ENCODE data around the gene NAT8L.

Gene NAT8L

DNA sequence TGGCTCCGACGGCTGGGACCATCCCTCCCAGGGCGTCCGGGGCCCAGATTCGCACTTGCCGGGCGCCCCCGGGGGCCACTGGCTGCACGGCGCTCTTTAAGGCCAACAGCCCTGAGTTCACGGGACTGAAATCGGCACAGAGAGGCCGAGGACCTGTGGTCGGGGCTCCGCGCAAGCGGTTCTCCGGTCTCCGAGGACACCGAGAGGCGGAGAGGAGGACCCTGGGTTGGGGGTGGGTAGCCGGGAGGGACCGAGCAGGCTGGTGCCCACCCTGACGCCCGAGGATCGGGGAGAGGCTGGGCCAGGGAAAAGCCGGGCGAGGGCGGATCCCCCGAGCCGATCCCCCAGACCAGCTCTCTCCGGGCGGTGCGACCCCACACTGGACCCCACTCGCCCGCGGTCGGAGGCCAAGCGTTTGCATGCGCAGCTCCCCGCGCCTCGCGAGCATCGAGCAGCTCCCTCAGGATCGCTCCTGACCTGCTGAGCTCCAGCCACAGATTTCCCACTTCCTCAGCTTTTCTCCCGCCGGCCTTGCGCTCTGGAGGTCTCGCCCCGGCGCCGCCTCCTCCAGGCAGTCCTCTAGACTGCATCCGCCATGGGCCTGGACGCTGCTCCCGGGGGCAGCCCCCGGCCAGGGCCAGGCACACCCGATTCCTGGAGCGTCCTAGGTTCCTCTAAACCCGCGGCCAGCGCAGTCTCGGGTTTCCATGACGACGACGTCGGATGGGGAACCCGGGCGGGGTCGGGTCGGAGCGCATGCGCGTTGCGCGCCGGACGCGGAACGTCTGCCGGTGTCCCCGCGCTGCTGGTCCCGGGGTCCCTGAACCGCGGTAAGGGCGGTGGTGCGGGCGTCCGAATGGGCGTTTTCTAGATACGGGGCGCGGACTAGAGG is 17.6 kb upstream of the NAT8L start:
- Mint-ChIP-seq H3K9me3 (no peaks in the 10 kb centered on the region), H3K4me3 (peak overlapping the region; percentile 74 to 81 (median 80)), H3K27me3 (ENCODE audit: low read depth) (peaks cover 57% of the 10 kb centered on the region), H3K4me1 (peaks cover 5% of the 10 kb centered on the region), H3K36me3 (ENCODE audit: low read depth) (no peaks in the 10 kb centered on the region), H3K27ac (no peak overlapping the region)
- TF ChIP-seq, protein P1, sequence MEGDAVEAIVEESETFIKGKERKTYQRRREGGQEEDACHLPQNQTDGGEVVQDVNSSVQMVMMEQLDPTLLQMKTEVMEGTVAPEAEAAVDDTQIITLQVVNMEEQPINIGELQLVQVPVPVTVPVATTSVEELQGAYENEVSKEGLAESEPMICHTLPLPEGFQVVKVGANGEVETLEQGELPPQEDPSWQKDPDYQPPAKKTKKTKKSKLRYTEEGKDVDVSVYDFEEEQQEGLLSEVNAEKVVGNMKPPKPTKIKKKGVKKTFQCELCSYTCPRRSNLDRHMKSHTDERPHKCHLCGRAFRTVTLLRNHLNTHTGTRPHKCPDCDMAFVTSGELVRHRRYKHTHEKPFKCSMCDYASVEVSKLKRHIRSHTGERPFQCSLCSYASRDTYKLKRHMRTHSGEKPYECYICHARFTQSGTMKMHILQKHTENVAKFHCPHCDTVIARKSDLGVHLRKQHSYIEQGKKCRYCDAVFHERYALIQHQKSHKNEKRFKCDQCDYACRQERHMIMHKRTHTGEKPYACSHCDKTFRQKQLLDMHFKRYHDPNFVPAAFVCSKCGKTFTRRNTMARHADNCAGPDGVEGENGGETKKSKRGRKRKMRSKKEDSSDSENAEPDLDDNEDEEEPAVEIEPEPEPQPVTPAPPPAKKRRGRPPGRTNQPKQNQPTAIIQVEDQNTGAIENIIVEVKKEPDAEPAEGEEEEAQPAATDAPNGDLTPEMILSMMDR (IDR thresholded peaks at IDR 0.05; ENCODE audit: unreplicated experiment in 3 of 3): no peak

DNA sequence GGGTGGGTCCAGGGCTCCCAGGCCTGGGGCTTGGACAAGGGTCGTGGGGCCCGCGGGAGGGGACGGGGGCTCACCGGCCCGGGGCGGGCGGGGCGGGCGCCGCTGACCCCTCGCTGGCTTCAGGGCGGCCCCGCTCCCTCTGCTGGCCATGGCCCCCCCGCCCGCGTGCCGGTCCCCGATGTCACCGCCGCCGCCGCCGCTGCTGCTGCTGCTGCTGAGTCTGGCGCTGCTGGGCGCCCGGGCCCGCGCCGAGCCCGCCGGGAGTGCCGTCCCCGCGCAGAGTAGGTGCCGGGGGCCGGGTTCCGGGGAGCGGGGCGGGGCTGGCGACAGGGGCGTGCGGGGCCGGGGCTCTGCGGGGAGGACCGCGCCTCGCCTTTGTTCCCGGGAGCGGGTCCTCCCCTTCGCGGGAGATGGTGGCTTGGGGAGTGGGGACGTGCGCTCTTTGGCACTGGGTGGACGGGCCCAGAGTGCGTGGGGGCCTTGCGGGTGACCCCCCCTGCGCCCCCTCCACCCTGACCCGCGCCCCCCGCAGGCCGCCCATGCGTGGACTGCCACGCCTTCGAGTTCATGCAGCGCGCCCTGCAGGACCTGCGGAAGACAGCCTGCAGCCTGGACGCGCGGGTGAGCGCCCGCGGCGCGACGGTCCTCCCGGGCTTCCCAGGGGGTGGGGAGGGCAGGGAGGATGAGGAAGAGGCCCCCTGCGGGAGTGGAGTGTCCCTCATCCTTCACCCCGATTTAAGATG is 16.8 kb upstream of the NAT8L start:
- Mint-ChIP-seq H3K4me1 (peaks cover 5% of the 10 kb centered on the region), H3K36me3 (ENCODE audit: low read depth) (no peaks in the 10 kb centered on the region), H3K27ac (no peak overlapping the region), H3K9me3 (no peaks in the 10 kb centered on the region), H3K4me3 (peak overlapping the region; percentile 83 to 87 (median 83)), H3K27me3 (ENCODE audit: low read depth) (peaks cover 53% of the 10 kb centered on the region)
- TF ChIP-seq, protein P1 (IDR thresholded peaks at IDR 0.05; ENCODE audit: unreplicated experiment in 3 of 3): no peak

DNA sequence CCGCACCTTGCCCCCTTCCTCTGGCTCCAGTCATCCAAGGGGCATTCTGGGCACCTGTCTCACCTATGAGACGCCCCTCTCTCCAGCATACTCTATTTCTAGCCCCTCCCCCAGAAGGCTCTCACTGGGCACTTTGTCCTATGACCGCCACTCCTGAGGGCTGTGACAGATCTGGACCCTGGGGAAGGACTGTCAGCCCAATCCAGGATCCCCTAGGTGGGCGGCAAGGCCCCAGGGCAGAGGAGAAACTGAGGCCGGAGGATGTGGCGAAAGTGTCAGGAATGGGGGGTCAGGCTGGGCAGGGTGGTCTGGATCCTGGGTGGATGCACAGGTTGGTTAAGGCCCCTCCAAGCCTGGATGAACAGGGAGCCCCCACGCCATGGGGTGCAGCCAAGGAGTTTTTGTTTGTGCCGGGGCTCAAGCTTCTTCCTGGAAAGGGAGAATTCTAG is 16.2 kb upstream of the NAT8L start:
- Mint-ChIP-seq H3K27ac (no peak overlapping the region), H3K4me3 (peak overlapping the region; percentile 83 to 87 (median 83)), H3K4me1 (peaks cover 5% of the 10 kb centered on the region), H3K36me3 (ENCODE audit: low read depth) (no peaks in the 10 kb centered on the region), H3K27me3 (ENCODE audit: low read depth) (peaks cover 53% of the 10 kb centered on the region), H3K9me3 (no peaks in the 10 kb centered on the region)
- TF ChIP-seq, protein P1 (IDR thresholded peaks at IDR 0.05; ENCODE audit: unreplicated experiment in 3 of 3): no peak

DNA sequence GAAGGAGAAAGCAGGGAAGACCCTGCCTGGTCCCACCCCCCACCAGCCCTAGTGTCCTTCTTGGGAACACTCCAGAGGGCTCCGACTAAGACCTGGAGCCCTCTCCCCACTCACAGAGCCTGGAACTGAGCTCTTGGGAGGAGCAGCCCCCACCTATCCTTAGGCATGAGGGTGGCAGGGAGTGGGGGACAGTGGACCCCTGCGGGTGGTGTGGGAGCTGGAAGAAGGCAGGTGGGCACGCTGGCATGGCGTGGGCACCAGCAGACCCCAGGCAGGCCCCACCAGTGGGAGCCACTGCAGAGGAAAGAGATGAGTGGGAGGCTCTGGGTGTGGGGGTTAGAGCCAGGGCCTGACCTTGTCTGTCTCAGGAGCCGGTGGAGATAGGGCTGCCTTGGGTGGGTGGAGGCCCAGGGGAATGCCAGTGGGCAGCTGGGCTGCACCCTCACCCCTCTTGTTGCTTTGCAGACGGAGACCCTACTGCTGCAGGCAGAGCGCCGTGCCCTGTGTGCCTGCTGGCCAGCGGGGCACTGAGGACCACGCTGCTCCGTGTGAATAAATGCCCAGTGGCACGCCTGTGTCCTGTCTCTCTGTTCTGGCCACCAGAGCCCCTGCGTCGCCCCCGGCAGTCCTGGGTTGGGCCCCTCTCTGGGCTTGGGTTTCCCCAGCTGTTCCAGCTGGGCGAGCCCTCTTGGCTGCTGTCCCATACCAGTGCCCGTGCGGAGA is 15.6 kb upstream of the NAT8L start:
- H3K9me3 Mint-ChIP-seq: no peaks in the 10 kb centered on the region
- H3K4me3 Mint-ChIP-seq: peak overlapping the region; percentile 83 to 87 (median 83)
- H3K4me1 Mint-ChIP-seq: peaks cover 5% of the 10 kb centered on the region
- no peaks in the 10 kb centered on the region for H3K36me3 Mint-ChIP-seq (ENCODE audit: low read depth)
- peaks cover 50% of the 10 kb centered on the region for H3K27me3 Mint-ChIP-seq (ENCODE audit: low read depth)
- no peak overlapping the region for H3K27ac Mint-ChIP-seq
- TF ChIP-seq, protein P1 (IDR thresholded peaks at IDR 0.05; ENCODE audit: unreplicated experiment in 3 of 3): no peak

DNA sequence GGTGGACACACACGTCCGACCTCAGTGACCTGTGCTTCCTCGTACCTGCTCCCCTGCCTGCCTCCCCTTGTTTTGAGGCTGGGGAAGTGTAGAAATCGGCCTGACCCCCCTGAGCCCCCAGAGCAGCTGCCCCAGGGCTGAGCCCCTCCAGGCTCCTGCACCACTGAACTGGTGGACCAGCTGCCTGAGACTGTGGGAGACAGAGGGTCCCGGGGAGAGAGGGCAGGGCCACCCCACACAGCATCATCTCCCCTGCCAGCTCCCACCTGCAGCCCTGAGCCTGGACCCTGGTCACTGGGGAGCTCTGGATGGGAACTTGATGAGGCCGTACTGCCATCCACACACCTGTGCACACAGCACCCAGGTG is 15.0 kb upstream of the NAT8L start:
- no peaks in the 10 kb centered on the region for H3K9me3 Mint-ChIP-seq
- TF ChIP-seq, protein P1 (IDR thresholded peaks at IDR 0.05; ENCODE audit: unreplicated experiment in 3 of 3): no peak
- H3K4me1 Mint-ChIP-seq: peaks cover 5% of the 10 kb centered on the region

More for the DNA sequence above, 15.0 kb upstream of the NAT8L start:
- Mint-ChIP-seq H3K27ac (no peak overlapping the region), H3K4me3 (peak overlapping the region in 2 of 3 experiments; percentile 63 to 79), H3K36me3 (ENCODE audit: low read depth) (no peaks in the 10 kb centered on the region), H3K27me3 (ENCODE audit: low read depth) (peaks cover 44% of the 10 kb centered on the region)
